Body of pancreas (tissue), 4 donors: Measurements from ENCODE around the gene C1orf74.

Source experiments
- CTCF ChIP-seq, 7 experiments: fragments of 450-650 bp in 4 of 7; fragments of 200-600 bp in 3 of 7; sonication (generic) in 3 of 7; IDR thresholded peaks; one replicate each; pipeline ENCODE4 v1.5.1; 2016 to 2019; ENCODE audit warnings: antibody characterized with exemption in 7 of 7
- POLR2A ChIP-seq, 3 donors: fragments of 450-650 bp; IDR thresholded peaks; one replicate each; pipeline ENCODE4 v1.6.1; 2016; ENCODE audit warnings: antibody characterized with exemption in 3 of 3, mild to moderate bottlenecking in 2 of 3

- TF ChIP-seq CTCF (IDR thresholded peaks at IDR 0.05) (no peak), POLR2A (IDR thresholded peaks at IDR 0.05) (no peak)
Measured at GRCh38 chr1:209751627-209752231, 32.6 kb downstream of the C1orf74 start.
